ENCODE results near the gene KCNIP4.

- no peak for TF ChIP-seq HDGF (IDR thresholded peaks at IDR 0.05; ENCODE audit: borderline replicate concordance)
- TF ChIP-seq ARNT (IDR thresholded peaks at IDR 0.05) = no peak
- no peak for TF ChIP-seq ZNF384 (IDR thresholded peaks at IDR 0.05)
- no peak for TF ChIP-seq SP1 (IDR thresholded peaks at IDR 0.05)
- no peak for TF ChIP-seq FOXM1 (IDR thresholded peaks at IDR 0.05; ENCODE audit: borderline replicate concordance)
- TF ChIP-seq BHLHE40 (IDR thresholded peaks at IDR 0.05; ENCODE audit: borderline replicate concordance) = no peak
- TF ChIP-seq SUZ12 (IDR thresholded peaks at IDR 0.05) = no peak
- TF ChIP-seq ELF4 (IDR thresholded peaks at IDR 0.05) = no peak
- no peak for TF ChIP-seq FOXA1 (IDR thresholded peaks at IDR 0.05)
- TF ChIP-seq, protein P1, sequence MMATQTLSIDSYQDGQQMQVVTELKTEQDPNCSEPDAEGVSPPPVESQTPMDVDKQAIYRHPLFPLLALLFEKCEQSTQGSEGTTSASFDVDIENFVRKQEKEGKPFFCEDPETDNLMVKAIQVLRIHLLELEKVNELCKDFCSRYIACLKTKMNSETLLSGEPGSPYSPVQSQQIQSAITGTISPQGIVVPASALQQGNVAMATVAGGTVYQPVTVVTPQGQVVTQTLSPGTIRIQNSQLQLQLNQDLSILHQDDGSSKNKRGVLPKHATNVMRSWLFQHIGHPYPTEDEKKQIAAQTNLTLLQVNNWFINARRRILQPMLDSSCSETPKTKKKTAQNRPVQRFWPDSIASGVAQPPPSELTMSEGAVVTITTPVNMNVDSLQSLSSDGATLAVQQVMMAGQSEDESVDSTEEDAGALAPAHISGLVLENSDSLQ (IDR thresholded peaks at IDR 0.05) = no peak
- no peak for TF ChIP-seq CTBP1 (IDR thresholded peaks at IDR 0.05; ENCODE audit: borderline replicate concordance)
- TF ChIP-seq FOXK2 (IDR thresholded peaks at IDR 0.05) = no peak
- no peak for TF ChIP-seq NFRKB (IDR thresholded peaks at IDR 0.05)
- TF ChIP-seq L3MBTL2 (conservative IDR thresholded peaks at IDR 0.05) = no peak
Measured at GRCh38 chr4:21592970-21593670, 355.5 kb downstream of the KCNIP4 start.

All from HEK293T (cell line).